GM18520 (cell line): ENCODE data around the gene NUDT2.

Experiments used
- ATAC-seq: cut with Tn5 transposase; IDR thresholded peaks from one replicate; pipeline ENCODE4 v1.9.1; 2021; ENCODE audit not compliant: unreplicated experiment

Gene NUDT2

GRCh38 chr9:34384368-34385165, 55.2 kb downstream of the NUDT2 start:
- ATAC-seq: no peak

- no peak for ATAC-seq
Measured at GRCh38 chr9:34385561-34386230, 56.3 kb downstream of the NUDT2 start.

GRCh38 chr9:34386656-34387055, 57.3 kb downstream of the NUDT2 start:
- no peak for ATAC-seq

GRCh38 chr9:34387239-34387638, 57.9 kb downstream of the NUDT2 start:
- ATAC-seq: no peak

GRCh38 chr9:34392511-34392910, 63.1 kb downstream of the NUDT2 start:
- no peak for ATAC-seq
